Spleen (tissue), 11 donors: ENCODE results near the gene NIPSNAP3A. TPM values are rescaled to one million over a fixed set of nuclear protein-coding genes. Genes with fewer than 3 reads are reported as not detected.

Experiments
- DNase-seq: peaks from one replicate; pipeline ENCODE4 v3.0.0-alpha.2; 2020
- H3K27ac ChIP-seq, 8 donors: fragments of 200-600 bp; sonication (generic) in 7 of 8; 1 replicate in 4 of 8; 2 replicates in 4 of 8; pipeline versions ENCODE4 v1.5.0 to v1.8.0; 2016 to 2021; ENCODE audit warnings: inconsistent platforms in 4 of 8, mild to moderate bottlenecking in 4 of 8, moderate library complexity in 1 of 8
- H3K27me3 ChIP-seq, 7 donors: fragments of 200-600 bp; sonication (generic) in 6 of 7; replicated peaks in 1 of 7; 1 replicate in 4 of 7; 2 replicates in 3 of 7; pipeline versions ENCODE4 v1.5.0 to v1.8.0; 2016 to 2021; ENCODE audit warnings: inconsistent platforms in 3 of 7, mild to moderate bottlenecking in 1 of 7
- H3K36me3 ChIP-seq, 6 donors: fragments of 200-600 bp; sonication (generic) in 5 of 6; 1 replicate in 4 of 6; 2 replicates in 2 of 6; pipeline versions ENCODE4 v1.5.0 to v1.8.0; 2016 to 2021; ENCODE audit warnings: inconsistent platforms in 2 of 6
- H3K4me1 ChIP-seq, 6 donors: fragments of 200-600 bp; sonication (generic) in 5 of 6; 1 replicate in 3 of 6; 2 replicates in 3 of 6; pipeline versions ENCODE4 v1.5.0 to v1.8.0; 2016 to 2021; ENCODE audit warnings: inconsistent platforms in 3 of 6
- H3K4me3 ChIP-seq, 8 donors: fragments of 200-600 bp; sonication (generic) in 7 of 8; 1 replicate in 4 of 8; 2 replicates in 4 of 8; pipeline versions ENCODE4 v1.5.0 to v1.8.0; 2016 to 2021; ENCODE audit warnings: inconsistent platforms in 4 of 8, mild to moderate bottlenecking in 4 of 8, moderate library complexity in 2 of 8
- H3K9me3 ChIP-seq, 8 donors: fragments of 200-600 bp; sonication (generic) in 7 of 8; 1 replicate in 4 of 8; 2 replicates in 4 of 8; pipeline versions ENCODE4 v1.5.0 to v1.8.0; 2016 to 2021; ENCODE audit warnings: inconsistent platforms in 4 of 8
- CTCF ChIP-seq, 11 experiments: fragments of 200-600 bp in 7 of 11; fragments of 450-650 bp in 4 of 11; sonication (generic) in 4 of 11; IDR thresholded peaks in 8 of 11; conservative IDR thresholded peaks in 3 of 11; 1 replicate in 7 of 11; 2 replicates in 4 of 11; pipeline versions ENCODE4 v1.4.0 to v1.8.0; 2016 to 2021; ENCODE audit warnings: antibody characterized with exemption in 11 of 11, inconsistent platforms in 4 of 11, mild to moderate bottlenecking in 1 of 11
- POLR2A ChIP-seq, 3 donors: fragments of 450-650 bp; IDR thresholded peaks; one replicate each; pipeline ENCODE4 v1.5.1; 2017; ENCODE audit warnings: antibody characterized with exemption in 3 of 3, mild to moderate bottlenecking in 1 of 3
- POLR2AphosphoS5 ChIP-seq, 3 donors: sonication (generic); formaldehyde crosslinking; IDR thresholded peaks; one replicate each; pipeline ENCODE4 v1.5.1; 2017; ENCODE audit warnings: antibody characterized with exemption in 3 of 3
- WGBS, 5 donors: extraction: QIAGEN DNeasy Blood & Tissue Kit in 3 of 5; methylation state at CpG; one replicate each; pipeline versions ENCODE4 v1.1.5 to v1.1.7; 2013 to 2018; 5-methylcytosine and 5-hydroxymethylcytosine counted together
- intact Hi-C: fragments of 100-400 bp; cut with DNase I; formaldehyde crosslinking; loops from one replicate; pipeline ENCODE4 v1.15.0; 2023; ENCODE audit warnings: low total_unique reads
- polyA plus RNA-seq, 3 donors: library from polyadenylated mRNA; stranded (reverse); fragments of 200-250 nt; gene quantifications; one replicate each; pipeline ENCODE4 v1.2.1, GENCODE V29; 2013
- total RNA-seq, 7 donors: library from RNA; depleted of rRNA in 3 of 7; stranded (reverse); fragments of >200 nt in 3 of 7; fragmentation: NEBNext Ultra II Directional in 4 of 7; extraction: Animal tissue kit (Norgen Biotek cat#: 25700) in 4 of 7; gene quantifications; one replicate each; pipeline versions ENCODE4 v1.1.0 to v1.2.1, GENCODE V29; 2016 to 2021
- donor health status: healthy with polysubstance abuse.
- donor health status: DM: no; HTN: no; CAD: no; lungs with moderate emphysema.
- donor health status: DM: no; HTN: no; CAD: no.
- donor health status: Bipolar disorder and iron deficiency.
- donor health status: healthy.
- donor health status: DM: no; HTN: no; CAD: no.
- donor health status: DM: yes; HTN: yes; CAD: no.

Gene NIPSNAP3A
- total and polyA plus RNA-seq, 10 donors: 17.2 to 28.5 (median 23.4) TPM

GRCh38 chr9:104725014-104725413 lies 22.5 kb upstream of the NIPSNAP3A start:
- no peak for DNase-seq
- H3K4me3 ChIP-seq: no peak overlapping the region
- TF ChIP-seq CTCF (IDR thresholded peaks at IDR 0.05 in 8 of 11, conservative IDR thresholded peaks at IDR 0.05 in 3 of 11) (no peak), POLR2AphosphoS5 (IDR thresholded peaks at IDR 0.05) (no peak), POLR2A (IDR thresholded peaks at IDR 0.05) (no peak)
- H3K27me3 ChIP-seq: no peaks in the 10 kb centered on the region
- H3K27ac ChIP-seq: no peak overlapping the region
- intact Hi-C loops: no loop called here
- H3K9me3 ChIP-seq: no peaks in the 10 kb centered on the region
- H3K36me3 ChIP-seq: no peaks in the 10 kb centered on the region
- WGBS, 5 donors: 79 to 98% (median 93%) methylated on average over 5 of the region's 5 CpGs
- no peaks in the 10 kb centered on the region for H3K4me1 ChIP-seq

- Histone ChIP-seq H3K4me1 (peaks cover 0 to 11% (median 0%) of the 10 kb centered on the region in 6 donors), H3K4me3 (no peak overlapping the region), H3K27me3 (no peaks in the 10 kb centered on the region), H3K9me3 (no peaks in the 10 kb centered on the region), H3K36me3 (no peaks in the 10 kb centered on the region), H3K27ac (no peak overlapping the region)
- DNase-seq: no peak
- TF ChIP-seq CTCF (IDR thresholded peaks at IDR 0.05 in 8 of 11, conservative IDR thresholded peaks at IDR 0.05 in 3 of 11) (no peak), POLR2AphosphoS5 (IDR thresholded peaks at IDR 0.05) (no peak), POLR2A (IDR thresholded peaks at IDR 0.05) (no peak)
- intact Hi-C loops: no loop called here
- 68 to 82% (median 76%) methylated on average over 3 of the region's 3 CpGs for WGBS, 5 donors
Observed at GRCh38 chr9:104738452-104738851, 9.0 kb upstream of the NIPSNAP3A start.

GRCh38 chr9:104740621-104741020 lies 6.9 kb upstream of the NIPSNAP3A start:
- DNase-seq: no peak
- Histone ChIP-seq H3K4me3 (no peak overlapping the region), H3K36me3 (no peaks in the 10 kb centered on the region), H3K27ac (no peak overlapping the region), H3K9me3 (no peaks in the 10 kb centered on the region), H3K27me3 (no peaks in the 10 kb centered on the region), H3K4me1 (peaks cover 0 to 11% (median 0%) of the 10 kb centered on the region in 6 donors)
- TF ChIP-seq POLR2AphosphoS5 (IDR thresholded peaks at IDR 0.05) (no peak), POLR2A (IDR thresholded peaks at IDR 0.05) (no peak), CTCF (IDR thresholded peaks at IDR 0.05 in 8 of 11, conservative IDR thresholded peaks at IDR 0.05 in 3 of 11) (no peak)
- WGBS, 5 donors: 26 to 68% (median 44%) methylated on average over 1 of the region's 1 CpG
- intact Hi-C loops: no loop called here

GRCh38 chr9:104743376-104743985 lies 4.0 kb upstream of the NIPSNAP3A start:
- 41 to 49% (median 41%) methylated on average over 7 of the region's 7 CpGs for WGBS, 5 donors
- H3K27ac ChIP-seq: no peak overlapping the region
- H3K27me3 ChIP-seq: no peaks in the 10 kb centered on the region
- H3K36me3 ChIP-seq: no peaks in the 10 kb centered on the region
- intact Hi-C loops: no loop called here
- no peaks in the 10 kb centered on the region for H3K9me3 ChIP-seq
- no peak for DNase-seq
- H3K4me3 ChIP-seq: no peak overlapping the region
- H3K4me1 ChIP-seq: peaks cover 1 to 31% (median 10%) of the 10 kb centered on the region in 6 donors
- TF ChIP-seq CTCF (IDR thresholded peaks at IDR 0.05 in 8 of 11, conservative IDR thresholded peaks at IDR 0.05 in 3 of 11) (peak; percentile 59 to 81 (median 73)), POLR2A (IDR thresholded peaks at IDR 0.05) (no peak), POLR2AphosphoS5 (IDR thresholded peaks at IDR 0.05) (no peak)
